Pancreas (tissue), 10 donors: ENCODE results near the gene SLFN12L. TPM values are rescaled to one million over a fixed set of nuclear protein-coding genes. Genes with fewer than 3 reads are reported as not detected.
A peak's percentile ranks its signal among the peaks of the same experiment; 100 is the strongest.

Experiments
- ATAC-seq, 4 donors: fragments of 200-7000 bp; cut with Tn5 transposase; one replicate each; pipeline versions ENCODE4 v1.8.0 to v1.9.1; 2020; ENCODE audit warnings: mild to moderate bottlenecking in 4 of 4, moderate library complexity in 4 of 4
- DNase-seq, 6 donors: peaks; one replicate each; pipeline ENCODE4 v3.0.0-alpha.2; 2020
- FAIRE-seq: peaks from 2 replicates; lab custom pipeline; 2012; peaks lifted over from hg19 to GRCh38; lab: Jason Lieb, UNC
- H3K27ac ChIP-seq, 4 donors: fragments of 200-600 bp; sonication (generic); 1 replicate in 3 of 4; 2 replicates in 1 of 4; pipeline versions ENCODE4 v1.5.0 to v1.8.0; 2020
- H3K27me3 ChIP-seq, 4 donors: fragments of 200-600 bp; one replicate each; pipeline ENCODE4 v1.8.0; 2021
- H3K36me3 ChIP-seq, 3 donors: fragments of 200-600 bp; sonication (generic) in 1 of 3; one replicate each; pipeline versions ENCODE4 v1.5.0 to v1.8.0; 2020 to 2021
- H3K4me1 ChIP-seq, 3 donors: fragments of 200-600 bp; one replicate each; pipeline ENCODE4 v1.8.0; 2021
- H3K4me3 ChIP-seq, 4 donors: fragments of 200-600 bp; sonication (generic) in 2 of 4; one replicate each; pipeline versions ENCODE4 v1.5.0 to v1.8.0; 2020 to 2021
- H3K9me3 ChIP-seq, 4 donors: fragments of 200-600 bp; one replicate each; pipeline ENCODE4 v1.8.0; 2021
- whole genome bisulfite sequencing, 2 donors: extraction: QIAGEN DNeasy Blood & Tissue Kit; methylation state at CpG; one replicate each; pipeline ENCODE4 v1.1.7; 2013; 5-methylcytosine and 5-hydroxymethylcytosine counted together
- intact Hi-C, 3 donors: fragments of 100-400 bp; cut with DNase I; formaldehyde crosslinking; loops; one replicate each; pipeline versions ENCODE4 v1.11.1 to v1.14.2; 2022
- polyA plus RNA-seq, 2 donors: library from polyadenylated mRNA; stranded (reverse); fragments of 200-250 nt; gene quantifications; one replicate each; pipeline ENCODE4 v1.2.3, GENCODE V29; 2013
- total RNA-seq, 6 donors: library from RNA; stranded (reverse); fragmentation: NEBNext Ultra II Directional in 4 of 6; extraction: Animal tissue kit (Norgen Biotek cat#: 25700) in 4 of 6; gene quantifications; one replicate each; pipeline versions ENCODE4 v1.2.1 to v1.2.4, GENCODE V29; 2021 to 2023
- TF ChIP-seq, protein P1 (sequence below), 4 donors: fragments of 200-600 bp; sonication (generic) in 3 of 4; IDR thresholded peaks; one replicate each; pipeline versions ENCODE4 v1.5.0 to v1.8.0; 2021; ENCODE audit warnings: antibody characterized with exemption in 4 of 4
- donor health status: healthy with polysubstance abuse.
- donor health status: DM: no; HTN: no; CAD: no; lungs with moderate emphysema.
- donor health status: DM: no; HTN: no; CAD: no.
- donor health status: control.
- donor health status: control.
- donor health status: Bipolar disorder and iron deficiency.
- donor health status: DM: yes; HTN: yes; CAD: no.
- donor health status: DM: no; HTN: no; CAD: no.
- donor health status: DM: no; HTN: no; CAD: no.
- donor health status: DM: yes; HTN: yes; CAD: no.

Gene SLFN12L
- total and polyA plus RNA-seq, 8 donors, result 0.08 to 0.95 (median 0.23) TPM; not detected in 1

DNA sequence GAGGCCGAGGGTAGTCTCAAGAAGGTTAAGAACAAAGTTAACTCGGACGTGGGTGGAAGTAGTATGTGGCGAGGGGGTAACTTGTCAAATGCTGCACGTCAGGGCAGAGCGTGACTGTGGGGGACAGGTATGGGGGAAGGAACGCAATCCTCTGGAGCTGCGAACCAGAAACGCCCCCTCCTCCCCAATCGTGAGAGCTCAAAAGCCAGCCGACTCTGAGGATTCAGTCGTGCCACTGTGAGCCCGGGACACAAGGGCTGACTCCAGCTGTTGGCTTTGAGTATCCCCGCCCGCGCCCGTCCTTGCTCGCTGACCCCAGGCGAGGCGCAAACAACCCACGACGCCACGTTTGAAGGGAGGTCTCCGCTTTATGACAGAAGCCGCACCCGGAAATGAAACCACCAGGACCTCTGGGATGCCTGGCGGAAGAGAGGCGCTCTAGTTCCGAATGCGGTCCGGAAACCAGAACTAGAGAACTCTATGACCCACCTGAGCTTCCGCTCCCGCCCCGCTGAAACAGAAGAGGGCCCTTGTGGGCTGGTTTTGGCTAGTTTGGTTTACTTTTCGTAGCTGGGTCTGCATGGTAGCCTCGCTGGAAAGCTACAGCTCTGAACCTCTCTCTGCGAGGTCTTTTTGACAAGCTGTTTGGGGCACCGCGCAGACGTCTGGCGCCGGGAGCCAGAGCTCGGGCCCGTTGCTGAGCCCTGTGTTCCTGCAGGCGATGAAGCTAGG, 40.9 kb upstream of the SLFN12L start, which contains the start of gene PEX12:
Gene PEX12 (minus strand): TSS at position 375 of the 732 bp plus-strand sequence. CDS start 550 bp downstream, outside the sequence.
- ATAC-seq (peak; percentile 97 to 99 (median 98)), DNase-seq (peak; percentile 81 to 92 (median 87)), FAIRE-seq (peak; percentile 37)
- H3K27ac ChIP-seq, result peak within 1 kb of the TSS; percentile 56 to 87 (median 81)
- intact Hi-C loops, result no loop called here
- H3K27me3 ChIP-seq, result no peaks in the 10 kb centered on the region
- H3K9me3 ChIP-seq, result no peaks in the 10 kb centered on the region
- WGBS, 2 donors, result 0% methylated on average over 45 of the region's 45 CpGs
- peak within 1 kb of the TSS; percentile 71 to 83 (median 77) for H3K4me3 ChIP-seq
- peaks cover 6 to 13% (median 7%) of the 10 kb centered on the region in 3 donors for H3K4me1 ChIP-seq
- TF ChIP-seq, protein P1, sequence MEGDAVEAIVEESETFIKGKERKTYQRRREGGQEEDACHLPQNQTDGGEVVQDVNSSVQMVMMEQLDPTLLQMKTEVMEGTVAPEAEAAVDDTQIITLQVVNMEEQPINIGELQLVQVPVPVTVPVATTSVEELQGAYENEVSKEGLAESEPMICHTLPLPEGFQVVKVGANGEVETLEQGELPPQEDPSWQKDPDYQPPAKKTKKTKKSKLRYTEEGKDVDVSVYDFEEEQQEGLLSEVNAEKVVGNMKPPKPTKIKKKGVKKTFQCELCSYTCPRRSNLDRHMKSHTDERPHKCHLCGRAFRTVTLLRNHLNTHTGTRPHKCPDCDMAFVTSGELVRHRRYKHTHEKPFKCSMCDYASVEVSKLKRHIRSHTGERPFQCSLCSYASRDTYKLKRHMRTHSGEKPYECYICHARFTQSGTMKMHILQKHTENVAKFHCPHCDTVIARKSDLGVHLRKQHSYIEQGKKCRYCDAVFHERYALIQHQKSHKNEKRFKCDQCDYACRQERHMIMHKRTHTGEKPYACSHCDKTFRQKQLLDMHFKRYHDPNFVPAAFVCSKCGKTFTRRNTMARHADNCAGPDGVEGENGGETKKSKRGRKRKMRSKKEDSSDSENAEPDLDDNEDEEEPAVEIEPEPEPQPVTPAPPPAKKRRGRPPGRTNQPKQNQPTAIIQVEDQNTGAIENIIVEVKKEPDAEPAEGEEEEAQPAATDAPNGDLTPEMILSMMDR (IDR thresholded peaks at IDR 0.05), result no peak
- peaks cover 0 to 4% (median 0%) of the 10 kb centered on the region in 3 donors for H3K36me3 ChIP-seq

DNA sequence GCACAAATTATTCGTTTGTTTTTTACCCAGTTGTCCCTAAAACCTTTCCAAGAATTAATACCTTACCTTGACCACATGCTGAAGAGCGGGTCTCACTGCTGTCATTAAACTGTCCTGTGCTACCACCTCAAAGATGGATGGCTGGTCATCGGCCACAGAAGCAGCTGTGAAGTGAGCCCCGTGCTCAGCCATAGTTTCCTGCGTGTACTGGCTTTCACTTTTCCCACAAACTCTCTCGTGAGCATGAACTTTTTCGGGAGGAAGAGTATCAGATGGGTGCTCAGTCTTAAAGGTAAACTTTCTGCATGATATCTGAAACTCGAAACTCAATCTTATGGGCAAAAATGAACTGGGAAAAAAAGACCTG, 40.3 kb upstream of the SLFN12L start:
- ATAC-seq (peak; percentile 23 to 60 (median 44)), FAIRE-seq (no peak), DNase-seq (peak in 1 of 6 donors; percentile 28)
- H3K36me3 ChIP-seq, result peaks cover 0 to 4% (median 0%) of the 10 kb centered on the region in 3 donors
- H3K27ac ChIP-seq, result peak overlapping the region; percentile 56 to 87 (median 81)
- no peaks in the 10 kb centered on the region for H3K27me3 ChIP-seq
- TF ChIP-seq, protein P1 (IDR thresholded peaks at IDR 0.05), result no peak
- H3K9me3 ChIP-seq, result no peaks in the 10 kb centered on the region
- H3K4me3 ChIP-seq, result peak overlapping the region; percentile 71 to 83 (median 77)
- 2 to 3% methylated on average over 8 of the region's 8 CpGs for WGBS, 2 donors
- H3K4me1 ChIP-seq, result peaks cover 6 to 13% (median 7%) of the 10 kb centered on the region in 3 donors
- intact Hi-C loops, result no loop called here

DNA sequence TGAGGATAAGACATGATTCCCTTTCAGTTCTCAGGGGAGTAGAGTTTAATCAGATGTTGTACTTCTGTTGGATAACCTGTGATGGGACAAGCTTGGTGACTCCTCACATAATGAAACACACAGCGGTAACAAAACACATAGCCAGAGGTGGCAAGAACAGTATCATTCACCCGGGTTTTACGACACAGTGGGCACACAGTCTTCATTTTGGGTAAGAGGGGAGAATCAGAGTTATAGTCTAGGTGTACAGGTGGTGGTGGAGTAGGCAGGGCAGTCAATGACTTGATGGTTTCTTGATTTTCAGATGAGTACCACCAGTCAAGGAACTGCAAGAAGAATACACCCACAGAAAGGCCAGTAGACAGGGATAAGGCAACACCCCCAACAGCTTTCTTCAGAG, 38.3 kb upstream of the SLFN12L start:
- H3K27ac ChIP-seq, result no peak overlapping the region
- H3K4me3 ChIP-seq, result no peak overlapping the region
- ATAC-seq (no peak), DNase-seq (no peak), FAIRE-seq (no peak)
- TF ChIP-seq, protein P1 (IDR thresholded peaks at IDR 0.05), result no peak
- peaks cover 6 to 13% (median 7%) of the 10 kb centered on the region in 3 donors for H3K4me1 ChIP-seq
- WGBS, 2 donors, result 88 to 92% methylated on average over 3 of the region's 3 CpGs
- H3K9me3 ChIP-seq, result no peaks in the 10 kb centered on the region
- no peaks in the 10 kb centered on the region for H3K27me3 ChIP-seq
- peaks cover 0 to 4% (median 0%) of the 10 kb centered on the region in 3 donors for H3K36me3 ChIP-seq
- intact Hi-C loops, result no loop called here

DNA sequence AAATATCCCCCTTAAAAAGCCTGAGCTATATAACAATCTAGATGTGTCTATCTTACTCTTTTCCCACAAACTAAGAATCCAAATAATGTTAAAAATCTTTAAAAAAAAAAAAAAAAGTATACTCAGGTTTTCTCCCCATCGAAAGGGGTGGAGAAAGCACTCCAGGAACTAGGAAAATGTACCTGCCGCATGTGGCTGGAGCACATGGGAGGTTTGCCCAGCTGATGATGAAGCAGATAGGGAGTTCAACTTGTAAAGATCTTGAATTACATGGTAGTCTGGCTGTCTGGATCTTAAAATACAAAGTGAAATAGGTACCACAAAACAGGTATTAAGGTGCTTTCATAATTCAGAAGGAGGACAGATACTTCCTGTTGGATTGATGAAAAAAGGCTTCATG, 31.9 kb upstream of the SLFN12L start:
- DNase-seq, result no peak
- no peak overlapping the region for H3K27ac ChIP-seq
- no peak for ATAC-seq
- no peak for FAIRE-seq
- peak overlapping the region in 1 of 4 donors; percentile 66 for H3K4me3 ChIP-seq
- TF ChIP-seq, protein P1 (IDR thresholded peaks at IDR 0.05), result no peak
- H3K9me3 ChIP-seq, result no peaks in the 10 kb centered on the region
- no peaks in the 10 kb centered on the region for H3K27me3 ChIP-seq
- H3K4me1 ChIP-seq, result peaks cover 0 to 19% (median 16%) of the 10 kb centered on the region in 3 donors
- intact Hi-C loops, result no loop called here
- 65 to 72% methylated on average over 2 of the region's 2 CpGs for WGBS, 2 donors
- H3K36me3 ChIP-seq, result no peaks in the 10 kb centered on the region

DNA sequence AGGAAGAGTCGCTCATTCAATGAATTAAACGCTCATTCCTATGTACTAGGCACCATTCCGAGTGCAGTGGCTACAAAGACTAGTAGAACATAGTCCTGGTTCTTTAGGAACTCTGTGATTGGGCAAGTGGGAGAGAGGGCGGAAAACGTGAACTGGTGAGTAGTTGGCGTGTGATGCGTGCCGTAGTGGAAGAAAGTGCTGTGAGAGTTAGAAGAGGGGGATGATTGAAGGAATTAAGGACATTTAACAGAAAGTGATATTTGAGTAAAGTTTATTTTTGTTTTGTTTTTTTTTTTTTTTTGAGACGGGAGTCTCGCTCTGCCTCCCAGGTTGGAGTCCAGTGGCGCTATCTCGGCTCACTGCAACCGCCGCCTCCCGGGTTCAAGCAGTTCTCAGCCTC, 31.1 kb upstream of the SLFN12L start:
- DNase-seq (no peak), ATAC-seq (peak in 3 of 4 donors; percentile 23 to 54 (median 27)), FAIRE-seq (no peak)
- H3K27ac ChIP-seq, result no peak overlapping the region
- TF ChIP-seq, protein P1 (IDR thresholded peaks at IDR 0.05), result no peak
- peak overlapping the region; percentile 61 to 91 (median 66) for H3K4me3 ChIP-seq
- peaks cover 0 to 19% (median 16%) of the 10 kb centered on the region in 3 donors for H3K4me1 ChIP-seq
- H3K9me3 ChIP-seq, result no peaks in the 10 kb centered on the region
- H3K36me3 ChIP-seq, result no peaks in the 10 kb centered on the region
- intact Hi-C loops, result no loop called here
- no peaks in the 10 kb centered on the region for H3K27me3 ChIP-seq
- WGBS, 2 donors, result 12 to 22% methylated on average over 15 of the region's 15 CpGs
